Mesodermal cell (in vitro differentiated cells): ENCODE measurements around the gene C5orf63.
A peak's percentile ranks its signal among the peaks of the same experiment; 100 is the strongest.
"Not testable (repeated sequence)": the region's sequence is repeated elsewhere in the genome, so short reads cannot be mapped to it uniquely, and the experiment has no call there.

Source experiments
- H3K27ac ChIP-seq: 2 replicates; pipeline ENCODE4 v1.7.0; 2013; ENCODE audit warnings: mild to moderate bottlenecking, low read depth, low read length, moderate library complexity; ENCODE audit not compliant: severe bottlenecking
- H3K36me3 ChIP-seq: 2 replicates; pipeline ENCODE4 v1.7.1; 2013; ENCODE audit warnings: mild to moderate bottlenecking, low read length, moderate library complexity; ENCODE audit not compliant: control insufficient read depth, insufficient read depth
- H3K4me1 ChIP-seq: one replicate; pipeline ENCODE4 v1.7.1; 2013; ENCODE audit warnings: mild to moderate bottlenecking, low read length; ENCODE audit not compliant: insufficient read depth, control insufficient read depth, poor library complexity, severe bottlenecking
- H3K4me3 ChIP-seq: 2 replicates; pipeline ENCODE4 v1.7.0; 2013; ENCODE audit warnings: low read length, control low read depth, mild to moderate bottlenecking; ENCODE audit not compliant: insufficient read depth, poor library complexity, severe bottlenecking; ENCODE audit errors: extremely low read depth
- H3K9me3 ChIP-seq: 2 replicates; pipeline ENCODE4 v1.7.1; 2013; ENCODE audit warnings: mild to moderate bottlenecking, low read length, moderate library complexity; ENCODE audit not compliant: control insufficient read depth
- WGBS, 2 experiments: methylation state at CpG; one replicate each; pipeline ENCODE4 v1.1.5; 2013; ENCODE audit warnings: missing lambda C conversion rate in 2 of 2; ENCODE audit not compliant: insufficient coverage in 2 of 2; 5-methylcytosine and 5-hydroxymethylcytosine counted together

C5orf63 gene

DNA sequence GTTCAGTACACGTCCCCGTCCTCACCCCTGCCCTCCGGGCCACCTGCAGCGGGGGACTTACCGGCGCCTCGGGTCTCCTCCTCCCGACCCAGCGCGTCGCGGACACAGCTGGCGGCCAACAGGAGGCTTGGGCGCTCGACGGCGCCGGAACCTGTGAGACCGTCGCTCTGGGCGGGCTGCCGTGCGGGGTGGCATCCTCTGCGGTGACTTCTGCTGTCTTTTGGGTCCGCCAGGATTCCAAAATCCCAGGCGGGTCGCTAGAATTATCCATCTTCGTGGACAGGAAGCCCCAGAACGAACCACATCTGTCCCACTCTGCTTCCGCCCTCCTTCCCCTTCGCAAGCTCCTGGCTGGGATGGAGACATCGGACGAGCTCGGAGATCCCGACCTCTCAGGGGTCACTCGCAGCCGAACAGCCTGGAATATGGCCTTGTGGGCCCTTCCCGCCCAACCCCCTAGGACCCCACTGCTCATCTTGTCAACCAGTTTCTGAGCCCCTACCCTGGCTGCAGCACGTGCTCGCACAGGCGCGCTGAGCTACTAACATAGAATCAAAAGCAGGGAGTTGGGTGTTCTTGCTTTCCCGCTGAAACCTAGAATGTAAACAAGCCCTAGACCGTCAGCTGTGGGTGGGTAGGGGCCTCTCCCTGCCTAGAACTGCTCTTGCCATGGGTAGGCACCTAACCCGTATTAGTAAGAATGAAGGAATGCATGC, 42.0 kb downstream of the C5orf63 start:
- Histone ChIP-seq H3K4me1 (peaks cover 7% of the 10 kb centered on the region), H3K4me3 (peak overlapping the region; percentile 76), H3K36me3 (no peaks in the 10 kb centered on the region), H3K9me3 (no peaks in the 10 kb centered on the region), H3K27ac (peak overlapping the region; percentile 60)
- 37 to 40% methylated on average over 32 to 45 of the region's 45 CpGs for WGBS, 2 experiments

DNA sequence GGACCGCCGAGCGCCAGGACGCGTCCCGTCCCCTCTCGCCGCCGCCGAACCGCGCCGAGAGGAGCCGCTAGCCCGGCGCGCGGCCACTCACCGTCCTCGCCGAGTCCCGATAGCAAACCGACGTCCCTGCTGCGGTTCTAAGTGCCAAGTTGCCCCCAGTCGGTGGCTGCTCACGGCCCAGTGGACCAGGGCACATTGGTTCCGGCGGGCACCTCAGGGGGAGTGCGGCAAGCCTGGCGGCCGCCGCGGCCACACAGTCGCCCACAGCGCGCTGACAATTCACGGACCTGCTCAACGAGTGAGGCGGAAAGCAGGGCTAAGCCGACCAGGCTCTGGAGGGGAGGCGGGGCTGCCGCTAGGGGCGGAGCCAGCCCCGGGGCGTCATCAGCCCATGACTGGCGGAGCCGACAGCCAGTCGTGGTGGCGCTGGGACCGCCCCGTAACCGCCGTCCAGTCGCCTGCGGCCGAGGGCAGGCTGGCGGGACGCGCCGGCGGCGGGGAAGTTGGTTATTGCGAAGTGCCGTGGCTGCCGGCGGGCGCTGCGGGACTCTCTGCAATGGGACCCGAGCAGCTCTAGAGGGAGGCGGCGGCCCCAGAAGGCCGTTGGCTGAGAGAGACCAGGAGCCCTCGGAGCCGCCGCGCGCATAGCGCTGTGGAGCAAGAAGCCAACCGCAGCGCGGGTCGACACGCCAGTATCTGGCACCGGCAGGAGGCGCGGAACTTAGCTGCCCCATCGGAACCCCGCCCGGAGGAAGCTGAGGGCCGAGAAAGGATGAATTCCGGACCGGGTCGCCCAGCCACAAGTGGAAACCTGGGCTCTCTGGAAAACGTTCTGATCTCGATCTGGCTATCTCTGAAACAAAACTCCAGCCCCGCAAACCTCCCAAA, 42.8 kb downstream of the C5orf63 start, which contains the start of gene MARCHF3:
MARCHF3 (minus strand) TSS at position 300 of the 888 bp plus-strand sequence. CDS start 112,387 bp downstream, outside the sequence.
- WGBS, 2 experiments: 0% methylated on average over 76 to 85 of the region's 97 CpGs

GRCh38 chr5:127029581-127030258, 43.6 kb downstream of the C5orf63 start:
- WGBS, 2 experiments: 0% methylated on average over 36 to 37 of the region's 51 CpGs
- H3K36me3 ChIP-seq: no peaks in the 10 kb centered on the region
- peak overlapping the region; percentile 76 for H3K4me3 ChIP-seq
- H3K27ac ChIP-seq: no peak overlapping the region
- no peaks in the 10 kb centered on the region for H3K9me3 ChIP-seq
- H3K4me1 ChIP-seq: peaks cover 7% of the 10 kb centered on the region

More for the DNA sequence above, 42.8 kb downstream of the C5orf63 start, which contains the start of gene MARCHF3:
- Histone ChIP-seq H3K4me3 (peak within 1 kb of the TSS; percentile 76), H3K36me3 (no peaks in the 10 kb centered on the region), H3K27ac (peak within 1 kb of the TSS; percentile 60), H3K4me1 (peaks cover 7% of the 10 kb centered on the region), H3K9me3 (no peaks in the 10 kb centered on the region)

GRCh38 chr5:127028822-127029457, 44.4 kb downstream of the C5orf63 start:
- no peaks in the 10 kb centered on the region for H3K9me3 ChIP-seq
- H3K27ac ChIP-seq: no peak overlapping the region
- WGBS, 2 experiments: 84 to 89% methylated on average over 7 of the region's 12 CpGs
- no peaks in the 10 kb centered on the region for H3K36me3 ChIP-seq
- H3K4me1 ChIP-seq: peaks cover 7% of the 10 kb centered on the region
- peak overlapping the region; percentile 76 for H3K4me3 ChIP-seq

- Histone ChIP-seq H3K9me3 (no peaks in the 10 kb centered on the region), H3K4me1 (peaks cover 7% of the 10 kb centered on the region), H3K36me3 (no peaks in the 10 kb centered on the region), H3K27ac (no peak overlapping the region), H3K4me3 (no peak overlapping the region)
- WGBS, 2 experiments: 100% methylated on average over 1 of the region's 1 CpG
Measured at GRCh38 chr5:127027539-127027938, 45.8 kb downstream of the C5orf63 start.

GRCh38 chr5:127026166-127026565, 47.1 kb downstream of the C5orf63 start:
- Histone ChIP-seq H3K4me3 (no peak overlapping the region), H3K4me1 (peaks cover 7% of the 10 kb centered on the region), H3K36me3 (no peaks in the 10 kb centered on the region), H3K27ac (no peak overlapping the region), H3K9me3 (no peaks in the 10 kb centered on the region)
- WGBS, 2 experiments: 80 to 100% methylated on average over 1 to 2 of the region's 2 CpGs

- 100% methylated on average over 1 of the region's 1 CpG for WGBS, 2 experiments
Measured at GRCh38 chr5:127025467-127025866, 47.8 kb downstream of the C5orf63 start.

DNA sequence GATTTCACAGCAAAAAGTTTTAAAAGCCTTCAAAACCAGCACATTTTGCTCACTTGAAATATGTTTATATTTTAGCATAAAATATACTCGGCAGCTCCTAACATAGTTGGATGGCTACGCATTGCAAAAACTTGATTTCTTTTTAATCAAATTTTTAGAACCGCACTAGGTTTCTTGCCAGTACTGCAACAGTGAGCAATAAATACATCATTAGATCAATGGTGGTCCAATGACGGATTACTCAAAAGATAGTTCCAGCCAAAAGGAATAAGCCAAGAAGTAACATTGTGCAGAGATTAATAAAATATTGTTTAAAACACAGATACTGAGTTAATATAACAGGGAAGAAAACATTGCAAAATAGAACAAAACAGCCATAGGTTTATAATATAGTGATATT, 48.5 kb downstream of the C5orf63 start:
- Histone ChIP-seq H3K9me3 (no peaks in the 10 kb centered on the region), H3K4me3 (no peak overlapping the region), H3K4me1 (peaks cover 7% of the 10 kb centered on the region), H3K36me3 (no peaks in the 10 kb centered on the region), H3K27ac (no peak overlapping the region)
- WGBS, 2 experiments: 0% methylated on average over 1 of the region's 4 CpGs; no CpG with 5 or more reads in 1 of the 2 experiments

More at GRCh38 chr5:127025467-127025866, 47.8 kb downstream of the C5orf63 start:
- no peak overlapping the region for H3K27ac ChIP-seq
- H3K36me3 ChIP-seq: no peaks in the 10 kb centered on the region
- H3K4me1 ChIP-seq: peaks cover 7% of the 10 kb centered on the region
- H3K4me3 ChIP-seq: no peak overlapping the region
- H3K9me3 ChIP-seq: no peaks in the 10 kb centered on the region

- WGBS, 2 experiments: 75 to 93% methylated on average over 1 to 4 of the region's 7 CpGs
- H3K27ac ChIP-seq, H3K36me3 ChIP-seq, H3K4me1 ChIP-seq, H3K4me3 ChIP-seq, H3K9me3 ChIP-seq: not testable (repeated sequence)
Measured at GRCh38 chr5:127023552-127024191, 49.6 kb downstream of the C5orf63 start.

GRCh38 chr5:127022846-127023245, 50.5 kb downstream of the C5orf63 start:
- WGBS, 2 experiments: 100% methylated on average over 1 to 3 of the region's 3 CpGs
- Histone ChIP-seq H3K4me1 (peaks cover 3% of the 10 kb centered on the region), H3K36me3 (no peaks in the 10 kb centered on the region), H3K9me3 (no peaks in the 10 kb centered on the region), H3K27ac (no peak overlapping the region), H3K4me3 (no peak overlapping the region)
